HG02852 (cell line): ENCODE data around the gene ADRA1B.

Experiments used
- ATAC-seq: cut with Tn5 transposase; IDR thresholded peaks from one replicate; pipeline ENCODE4 v1.9.1; 2021; ENCODE audit warnings: mild to moderate bottlenecking, moderate library complexity; ENCODE audit not compliant: unreplicated experiment

ADRA1B gene

GRCh38 chr5:159923008-159923407 is 6.7 kb downstream of the ADRA1B start:
- no peak for ATAC-seq

DNA sequence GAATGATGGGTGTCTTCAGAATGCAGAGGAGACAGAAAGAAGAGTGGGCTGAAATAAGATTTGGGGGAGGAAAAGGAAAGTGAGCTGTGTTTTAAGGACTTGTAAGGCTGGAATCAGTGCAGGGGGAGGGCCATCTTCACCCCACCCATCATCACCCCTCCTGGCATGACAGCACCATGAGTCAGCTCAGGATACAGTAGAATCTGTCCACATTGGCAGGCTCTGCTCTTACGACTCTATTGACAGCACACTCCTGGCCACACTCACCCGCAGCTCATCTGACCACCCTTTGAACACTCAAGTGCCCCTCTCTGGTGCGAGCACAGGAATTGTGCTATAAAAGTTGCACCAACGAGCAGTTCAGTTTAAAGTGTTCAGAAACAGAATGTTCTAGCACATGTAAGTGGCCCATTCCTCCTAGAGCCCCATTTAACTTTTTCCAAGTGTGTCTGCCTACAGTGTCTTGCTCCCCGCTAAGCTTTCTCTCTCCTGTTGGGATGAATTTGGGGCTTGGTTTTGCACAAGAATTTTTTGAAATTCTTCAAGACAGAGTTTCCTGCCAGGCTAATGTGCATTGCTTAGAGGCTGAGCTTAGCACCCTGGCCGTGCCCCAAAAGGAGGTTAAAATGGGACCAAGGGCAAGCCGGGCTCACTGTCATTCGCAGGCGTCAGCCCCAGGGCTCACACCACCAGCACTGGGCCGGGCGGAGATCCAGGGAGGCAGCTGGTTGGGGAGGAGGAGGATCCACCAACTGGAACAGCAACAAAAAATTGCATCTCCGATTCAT is 12.0 kb downstream of the ADRA1B start:
- no peak for ATAC-seq

- ATAC-seq = no peak
Measured at GRCh38 chr5:159929176-159929575, 12.9 kb downstream of the ADRA1B start.

DNA sequence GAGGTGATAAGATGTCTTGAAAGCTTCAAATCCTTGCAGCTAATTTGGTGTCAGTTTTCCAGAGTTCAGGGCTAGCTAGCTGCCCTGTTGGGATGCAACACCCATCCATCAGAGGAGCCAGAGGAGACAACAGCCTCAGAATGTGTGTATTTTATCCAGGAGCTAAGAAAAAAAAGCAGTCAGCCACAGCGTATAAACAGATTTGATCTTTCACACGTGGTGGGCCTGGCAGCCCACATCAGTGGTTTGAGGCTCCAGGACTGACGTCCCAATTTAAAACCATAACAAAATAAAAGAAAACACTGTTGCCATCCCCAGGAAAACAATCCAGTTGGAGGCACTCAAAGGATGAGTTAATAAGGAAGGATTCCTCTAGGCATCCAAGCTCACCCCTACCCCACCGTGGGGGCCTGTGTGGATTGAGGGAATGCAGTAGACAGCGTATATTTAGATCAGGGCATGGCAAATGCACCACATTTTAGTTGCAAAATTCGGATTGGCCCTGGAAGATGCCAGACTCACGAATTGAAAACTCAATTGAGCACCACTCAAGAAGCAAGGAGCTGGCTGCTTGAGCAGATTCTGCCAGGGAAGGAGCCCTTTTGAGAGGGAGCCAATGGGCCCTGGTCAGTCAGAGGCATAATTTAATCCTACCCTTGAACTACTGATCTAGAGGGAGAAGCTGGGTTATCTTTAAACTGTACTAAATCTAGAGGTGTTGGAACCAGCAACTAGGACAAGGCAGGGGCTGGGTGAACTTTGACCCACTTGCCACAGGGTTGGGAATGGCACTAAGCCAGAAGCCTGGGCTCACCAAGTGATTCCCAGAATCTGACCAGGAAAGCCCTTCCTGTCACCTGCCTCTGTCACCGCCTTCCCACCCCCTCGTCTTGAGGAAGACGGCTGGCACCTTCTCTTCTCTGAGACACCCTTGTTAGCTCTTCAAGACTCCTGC is 17.5 kb downstream of the ADRA1B start:
- no peak for ATAC-seq

GRCh38 chr5:159935946-159936345 is 19.7 kb downstream of the ADRA1B start:
- ATAC-seq = no peak

GRCh38 chr5:159936686-159937329 is 20.5 kb downstream of the ADRA1B start:
- ATAC-seq = no peak

DNA sequence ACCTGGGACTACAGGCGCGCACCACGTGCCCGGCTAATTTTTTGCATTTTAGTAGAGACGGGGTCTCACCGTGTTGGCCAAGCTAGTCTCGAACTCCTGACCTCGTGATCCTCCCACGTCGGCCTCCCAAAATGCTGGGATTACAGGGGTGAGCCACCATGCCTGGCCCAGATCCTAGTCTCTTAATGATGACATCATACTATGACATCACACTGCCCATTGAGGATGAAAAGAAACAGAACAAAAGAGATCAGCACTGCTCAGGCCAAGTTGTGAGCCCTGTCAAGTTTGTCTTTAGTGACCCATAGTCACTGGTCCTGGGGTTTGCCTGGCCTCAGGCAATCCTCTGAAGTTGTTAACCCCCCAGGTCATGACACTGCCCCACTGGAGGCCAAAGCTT is 21.3 kb downstream of the ADRA1B start:
- no peak for ATAC-seq

DNA sequence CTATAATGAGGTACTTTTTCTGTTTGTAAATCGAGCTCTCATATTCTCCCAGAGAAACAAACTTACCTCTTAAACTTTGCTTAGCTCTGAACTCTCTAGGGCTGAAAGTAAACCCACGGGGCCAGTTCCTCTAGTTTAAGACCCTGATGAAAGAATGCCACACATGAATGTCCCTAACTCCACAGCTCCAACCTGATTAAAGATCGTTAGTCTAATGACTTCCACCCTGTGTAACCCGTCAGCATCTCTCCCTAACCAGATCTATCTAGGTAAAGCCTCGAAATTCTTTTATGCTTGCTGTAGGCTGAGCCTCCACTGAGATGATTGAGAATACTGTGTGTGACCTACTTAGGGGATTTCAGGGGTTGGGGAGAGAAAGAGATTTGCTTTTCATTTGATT is 27.0 kb downstream of the ADRA1B start:
- no peak for ATAC-seq

DNA sequence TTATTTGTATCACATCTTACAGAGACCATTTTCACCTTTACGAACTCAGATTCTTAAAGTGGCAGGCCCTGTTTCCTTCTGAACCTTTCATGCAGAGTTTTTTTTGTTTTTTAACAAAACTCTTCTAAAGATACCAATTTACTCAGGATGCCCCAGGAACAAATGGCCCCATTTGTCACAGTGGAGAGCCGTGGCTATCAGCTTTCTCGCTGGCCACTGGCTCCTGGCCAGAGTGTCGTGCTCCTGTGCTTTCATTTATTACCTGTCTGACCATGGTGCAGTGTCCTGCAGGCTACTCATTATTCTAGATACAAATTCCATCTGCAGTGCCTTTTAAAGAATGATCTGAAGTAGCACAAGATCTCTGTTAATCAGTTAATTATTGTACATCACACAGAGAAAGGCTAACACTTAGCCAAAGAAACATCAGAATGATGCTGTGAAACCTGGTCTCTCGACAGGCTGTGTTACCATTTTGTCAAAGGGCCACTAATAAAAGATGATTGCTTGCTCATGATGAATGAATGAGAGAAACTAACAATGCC is 27.8 kb downstream of the ADRA1B start:
- no peak for ATAC-seq

DNA sequence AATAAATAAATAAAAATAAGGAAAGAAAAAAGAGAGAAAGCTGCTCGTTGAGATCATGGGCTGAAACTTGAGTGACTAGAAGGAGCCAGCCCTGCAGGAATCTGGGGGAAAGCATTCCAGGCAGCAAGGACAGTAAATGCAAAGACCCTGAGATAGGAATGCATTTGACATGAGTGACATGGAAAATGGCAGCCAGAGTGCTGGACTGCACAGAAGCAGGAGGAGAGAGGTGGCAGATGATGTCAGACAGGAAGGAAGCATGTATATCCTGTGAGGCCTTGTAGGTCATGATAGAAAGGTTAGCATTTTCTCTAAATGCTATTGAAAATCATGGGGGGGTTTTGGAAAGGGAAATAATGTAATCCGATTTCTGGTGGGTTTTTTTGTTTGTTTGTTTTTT is 29.1 kb downstream of the ADRA1B start:
- no peak for ATAC-seq

- no peak for ATAC-seq
Measured at GRCh38 chr5:159947708-159948358, 31.6 kb downstream of the ADRA1B start.

- ATAC-seq = no peak
Measured at GRCh38 chr5:159951387-159951786, 35.1 kb downstream of the ADRA1B start.

- ATAC-seq = no peak
Measured at GRCh38 chr5:159951834-159952233, 35.6 kb downstream of the ADRA1B start.

DNA sequence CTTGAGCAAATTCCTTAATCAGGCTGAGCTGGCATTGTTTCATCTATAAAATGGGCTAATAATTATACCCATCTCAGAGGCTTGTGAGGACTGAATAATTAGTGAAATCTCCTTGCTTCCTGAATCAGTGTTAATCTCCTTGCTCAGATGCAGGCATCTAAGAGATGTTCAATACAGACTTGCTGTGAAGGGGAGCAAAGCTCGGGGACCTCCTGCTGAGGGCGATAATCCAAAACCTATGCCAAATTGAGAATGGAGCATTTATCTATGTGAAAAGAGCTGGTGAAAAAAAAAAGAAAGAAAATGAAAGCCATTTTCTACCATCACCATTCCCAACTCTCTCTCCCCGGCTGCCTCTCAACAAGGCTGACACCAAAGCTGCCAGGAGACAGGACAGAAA is 37.3 kb downstream of the ADRA1B start:
- no peak for ATAC-seq

DNA sequence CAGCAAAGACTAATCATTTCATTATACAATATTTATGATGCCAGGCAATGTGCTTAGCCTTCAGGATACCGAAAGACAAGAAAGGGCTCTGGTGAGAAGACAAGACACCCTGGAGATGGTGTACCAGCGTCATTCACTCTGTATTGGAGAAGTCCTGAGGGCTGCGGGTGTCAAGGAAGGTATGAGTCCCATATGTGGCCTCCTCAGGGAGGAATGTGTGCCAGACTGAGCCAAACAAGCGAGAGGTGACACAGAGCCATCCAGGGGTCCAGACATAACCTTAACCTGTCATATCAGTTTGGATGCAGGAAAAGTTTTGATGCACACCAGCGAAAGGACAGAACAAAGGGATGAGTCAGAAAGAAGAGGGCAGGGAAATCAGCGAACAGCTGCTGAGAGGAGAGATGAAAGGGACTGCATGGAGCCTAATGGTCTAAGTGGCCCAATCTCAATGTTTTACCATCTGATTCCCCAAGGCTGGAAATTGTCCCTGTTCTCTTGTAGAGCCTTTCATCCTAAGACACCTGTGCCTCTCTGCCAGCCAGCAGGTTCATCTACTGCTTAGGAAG is 38.9 kb downstream of the ADRA1B start:
- no peak for ATAC-seq

GRCh38 chr5:159956074-159956473 is 39.8 kb downstream of the ADRA1B start:
- no peak for ATAC-seq

DNA sequence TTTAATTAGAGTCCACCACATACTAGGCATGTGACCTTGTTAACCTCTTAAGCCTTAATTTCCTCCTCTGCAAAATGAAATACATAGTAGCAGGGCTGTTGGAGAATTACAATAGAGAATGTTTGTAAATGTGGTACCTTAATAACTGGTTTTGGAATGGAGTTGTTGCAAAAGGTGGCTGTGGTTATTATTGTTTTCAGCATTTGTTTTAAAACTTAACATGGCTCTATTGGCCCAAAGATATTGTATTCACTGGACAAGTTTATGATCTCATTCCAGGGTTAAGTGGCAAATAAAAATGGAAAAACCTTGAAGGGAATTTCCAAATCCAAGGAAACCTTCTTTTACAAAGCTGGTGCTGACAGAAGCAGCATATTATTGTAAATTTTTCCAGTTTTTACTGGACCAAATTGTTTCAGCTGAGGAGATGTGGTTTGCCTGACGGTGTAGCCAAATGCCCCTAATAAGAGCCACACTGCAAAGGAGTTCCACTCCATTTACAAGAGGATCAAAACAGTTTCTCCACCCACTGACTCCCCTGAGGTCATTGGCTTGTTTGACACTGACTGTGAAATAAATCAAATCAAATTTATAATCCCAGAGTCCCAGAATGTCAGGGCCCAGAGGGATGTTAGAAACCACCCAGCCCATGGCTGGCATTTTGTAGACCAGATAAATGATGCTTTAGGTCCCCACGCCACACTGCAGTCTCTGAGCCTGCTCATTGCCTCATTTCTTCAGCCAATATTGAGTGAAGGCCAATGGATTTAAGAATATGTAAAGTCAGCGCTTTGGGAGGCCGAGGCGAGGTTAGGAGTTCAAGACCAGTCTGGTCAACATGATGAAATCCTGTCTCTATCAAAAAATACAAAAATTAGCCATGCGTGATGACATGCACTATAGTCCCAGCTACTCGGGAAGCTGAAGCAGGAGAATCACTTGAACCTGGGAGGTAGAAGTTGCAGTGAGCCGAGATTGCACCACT is 45.2 kb downstream of the ADRA1B start:
- no peak for ATAC-seq

GRCh38 chr5:159962214-159962613 is 45.9 kb downstream of the ADRA1B start:
- no peak for ATAC-seq

GRCh38 chr5:159963935-159964334 is 47.7 kb downstream of the ADRA1B start:
- ATAC-seq = no peak
